ENCODE results near the gene CFAP46.

- TF ChIP-seq, protein P1, sequence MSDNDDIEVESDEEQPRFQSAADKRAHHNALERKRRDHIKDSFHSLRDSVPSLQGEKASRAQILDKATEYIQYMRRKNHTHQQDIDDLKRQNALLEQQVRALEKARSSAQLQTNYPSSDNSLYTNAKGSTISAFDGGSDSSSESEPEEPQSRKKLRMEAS (CRISPR knock-in tag; IDR thresholded peaks at IDR 0.05) = no peak
- TF ChIP-seq ZNF124 (CRISPR knock-in tag; IDR thresholded peaks at IDR 0.05) (no peak), FOXP1 (CRISPR knock-in tag; IDR thresholded peaks at IDR 0.05) (no peak), ZNF263 (CRISPR knock-in tag; IDR thresholded peaks at IDR 0.05; ENCODE audit: borderline replicate concordance) (no peak), ZNF57 (CRISPR knock-in tag; IDR thresholded peaks at IDR 0.05) (no peak), EZH2 (IDR thresholded peaks at IDR 0.05; ENCODE audit: borderline replicate concordance, low read depth, low read length) (no peak), KLF16 (IDR thresholded peaks at IDR 0.05) (no peak), PML (IDR thresholded peaks at IDR 0.05; ENCODE audit: low read length) (no peak), PCBP1 (IDR thresholded peaks at IDR 0.05; ENCODE audit: low read depth, low read length, poor library complexity, severe bottlenecking) (no peak)
- TF ChIP-seq, protein P2, sequence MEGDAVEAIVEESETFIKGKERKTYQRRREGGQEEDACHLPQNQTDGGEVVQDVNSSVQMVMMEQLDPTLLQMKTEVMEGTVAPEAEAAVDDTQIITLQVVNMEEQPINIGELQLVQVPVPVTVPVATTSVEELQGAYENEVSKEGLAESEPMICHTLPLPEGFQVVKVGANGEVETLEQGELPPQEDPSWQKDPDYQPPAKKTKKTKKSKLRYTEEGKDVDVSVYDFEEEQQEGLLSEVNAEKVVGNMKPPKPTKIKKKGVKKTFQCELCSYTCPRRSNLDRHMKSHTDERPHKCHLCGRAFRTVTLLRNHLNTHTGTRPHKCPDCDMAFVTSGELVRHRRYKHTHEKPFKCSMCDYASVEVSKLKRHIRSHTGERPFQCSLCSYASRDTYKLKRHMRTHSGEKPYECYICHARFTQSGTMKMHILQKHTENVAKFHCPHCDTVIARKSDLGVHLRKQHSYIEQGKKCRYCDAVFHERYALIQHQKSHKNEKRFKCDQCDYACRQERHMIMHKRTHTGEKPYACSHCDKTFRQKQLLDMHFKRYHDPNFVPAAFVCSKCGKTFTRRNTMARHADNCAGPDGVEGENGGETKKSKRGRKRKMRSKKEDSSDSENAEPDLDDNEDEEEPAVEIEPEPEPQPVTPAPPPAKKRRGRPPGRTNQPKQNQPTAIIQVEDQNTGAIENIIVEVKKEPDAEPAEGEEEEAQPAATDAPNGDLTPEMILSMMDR (IDR thresholded peaks at IDR 0.05 in 2 of 3, conservative IDR thresholded peaks at IDR 0.05 in 1 of 3; ENCODE audit: insufficient read depth in 2 of 3, low read depth in 1 of 3, low read length in 3 of 3) = no peak
Observed at GRCh38 chr10:132786884-132787494, 155.4 kb downstream of the CFAP46 start.
